ENCODE data around the gene USP40.

USP40 gene

GRCh38 chr2:233443511-233444183 is 122.9 kb downstream of the USP40 start:
- DNase-seq (ENCODE audit: low read depth) = peak; percentile 83
- TF ChIP-seq, protein P1, sequence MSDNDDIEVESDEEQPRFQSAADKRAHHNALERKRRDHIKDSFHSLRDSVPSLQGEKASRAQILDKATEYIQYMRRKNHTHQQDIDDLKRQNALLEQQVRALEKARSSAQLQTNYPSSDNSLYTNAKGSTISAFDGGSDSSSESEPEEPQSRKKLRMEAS (IDR thresholded peaks at IDR 0.05; ENCODE audit: low read depth, low read length) = peak; percentile 80
- TF ChIP-seq MYC (IDR thresholded peaks at IDR 0.05; ENCODE audit: low read depth, low read length) = no peak
- TF ChIP-seq, protein P2, sequence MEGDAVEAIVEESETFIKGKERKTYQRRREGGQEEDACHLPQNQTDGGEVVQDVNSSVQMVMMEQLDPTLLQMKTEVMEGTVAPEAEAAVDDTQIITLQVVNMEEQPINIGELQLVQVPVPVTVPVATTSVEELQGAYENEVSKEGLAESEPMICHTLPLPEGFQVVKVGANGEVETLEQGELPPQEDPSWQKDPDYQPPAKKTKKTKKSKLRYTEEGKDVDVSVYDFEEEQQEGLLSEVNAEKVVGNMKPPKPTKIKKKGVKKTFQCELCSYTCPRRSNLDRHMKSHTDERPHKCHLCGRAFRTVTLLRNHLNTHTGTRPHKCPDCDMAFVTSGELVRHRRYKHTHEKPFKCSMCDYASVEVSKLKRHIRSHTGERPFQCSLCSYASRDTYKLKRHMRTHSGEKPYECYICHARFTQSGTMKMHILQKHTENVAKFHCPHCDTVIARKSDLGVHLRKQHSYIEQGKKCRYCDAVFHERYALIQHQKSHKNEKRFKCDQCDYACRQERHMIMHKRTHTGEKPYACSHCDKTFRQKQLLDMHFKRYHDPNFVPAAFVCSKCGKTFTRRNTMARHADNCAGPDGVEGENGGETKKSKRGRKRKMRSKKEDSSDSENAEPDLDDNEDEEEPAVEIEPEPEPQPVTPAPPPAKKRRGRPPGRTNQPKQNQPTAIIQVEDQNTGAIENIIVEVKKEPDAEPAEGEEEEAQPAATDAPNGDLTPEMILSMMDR (IDR thresholded peaks at IDR 0.05; ENCODE audit: low read depth, low read length) = peak; percentile 76
- H3K4me3 ChIP-seq (ENCODE audit: low read depth, low read length) = no peak overlapping the region

DNA sequence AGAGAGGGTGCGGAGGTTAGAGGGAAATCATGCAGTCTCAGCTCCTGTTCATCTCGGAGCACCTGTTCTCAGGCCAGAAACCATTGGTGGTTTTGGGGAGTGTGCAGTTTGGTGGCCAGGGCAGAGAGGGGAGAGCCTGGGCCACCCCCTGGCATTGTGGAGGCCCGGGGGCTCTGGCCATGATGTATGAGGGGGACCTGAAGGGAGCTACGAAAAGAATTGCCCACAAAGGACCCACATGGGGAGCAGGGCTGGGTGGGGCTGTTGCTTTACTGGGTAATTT is 124.6 kb downstream of the USP40 start:
- TF ChIP-seq POLR2A (IDR thresholded peaks at IDR 0.05; ENCODE audit: extremely low read depth, insufficient read length) = no peak
- TF ChIP-seq MYC (IDR thresholded peaks at IDR 0.05; ENCODE audit: low read depth, low read length) = no peak
- TF ChIP-seq, protein P2 (IDR thresholded peaks at IDR 0.05; ENCODE audit: low read depth, low read length) = no peak
- TF ChIP-seq, protein P1 (IDR thresholded peaks at IDR 0.05; ENCODE audit: low read depth, low read length) = no peak

GRCh38 chr2:233441161-233442027 is 125.2 kb downstream of the USP40 start:
- H3K4me3 ChIP-seq (ENCODE audit: low read depth, low read length) = no peak overlapping the region
- no peak for DNase-seq (ENCODE audit: low read depth)
- TF ChIP-seq, protein P1 (IDR thresholded peaks at IDR 0.05; ENCODE audit: low read depth, low read length) = no peak
- TF ChIP-seq, protein P2 (IDR thresholded peaks at IDR 0.05; ENCODE audit: low read depth, low read length) = no peak
- TF ChIP-seq POLR2A (IDR thresholded peaks at IDR 0.05; ENCODE audit: extremely low read depth, insufficient read length) = no peak
- TF ChIP-seq MYC (IDR thresholded peaks at IDR 0.05; ENCODE audit: low read depth, low read length) = no peak

More for the DNA sequence above, 124.6 kb downstream of the USP40 start:
- DNase-seq (ENCODE audit: low read depth) = no peak
- no peak overlapping the region for H3K4me3 ChIP-seq (ENCODE audit: low read depth, low read length)

GRCh38 chr2:233440714-233441113 is 125.9 kb downstream of the USP40 start:
- DNase-seq (ENCODE audit: low read depth) = no peak
- TF ChIP-seq, protein P1 (IDR thresholded peaks at IDR 0.05; ENCODE audit: low read depth, low read length) = no peak
- TF ChIP-seq, protein P2 (IDR thresholded peaks at IDR 0.05; ENCODE audit: low read depth, low read length) = no peak
- TF ChIP-seq MYC (IDR thresholded peaks at IDR 0.05; ENCODE audit: low read depth, low read length) (no peak), POLR2A (IDR thresholded peaks at IDR 0.05; ENCODE audit: extremely low read depth, insufficient read length) (no peak)
- H3K4me3 ChIP-seq (ENCODE audit: low read depth, low read length) = no peak overlapping the region

- no peak for DNase-seq (ENCODE audit: low read depth)
- TF ChIP-seq, protein P1 (IDR thresholded peaks at IDR 0.05; ENCODE audit: low read depth, low read length) = no peak
- TF ChIP-seq MYC (IDR thresholded peaks at IDR 0.05; ENCODE audit: low read depth, low read length) (no peak), POLR2A (IDR thresholded peaks at IDR 0.05; ENCODE audit: extremely low read depth, insufficient read length) (no peak)
- TF ChIP-seq, protein P2 (IDR thresholded peaks at IDR 0.05; ENCODE audit: low read depth, low read length) = no peak
- no peak overlapping the region for H3K4me3 ChIP-seq (ENCODE audit: low read depth, low read length)
These were observed 126.3 kb downstream of the USP40 start for GRCh38 chr2:233440314-233440713.

Data from NB4 (cell line).